A549 (cell line): Measurements from ENCODE around the gene MPP4. TPM values are rescaled to one million over a fixed set of nuclear protein-coding genes. Genes with fewer than 3 reads are reported as not detected.

Source experiments
- ATAC-seq, 2 experiments: fragments of 200-7000 bp in 1 of 2; fragments of >200 bp in 1 of 2; cut with Nextera tagmentation in 1 of 2; cut with Tn5 transposase in 1 of 2; 3 replicates each; pipeline versions ENCODE4 v1.8.0 to v1.9.1; 2018 to 2020; ENCODE audit warnings: mild to moderate bottlenecking in 1 of 2, moderate library complexity in 1 of 2
- CTCF ChIA-PET: fragments of 300-600 bp; sonication (Branson Sonifier 250); formaldehyde crosslinking; extraction: SDS; loops from one replicate; lab custom pipeline; 2021; ENCODE audit warnings: antibody characterized with exemption, inconsistent platforms; lab: Yijun Ruan, JAX
- POLR2A ChIA-PET: fragments of 350-600 bp; formaldehyde crosslinking; extraction: SDS; loops from one replicate; lab custom pipeline; 2021; ENCODE audit warnings: antibody characterized with exemption, inconsistent platforms; lab: Yijun Ruan, JAX
- DNase-seq, 2 experiments: peaks; one replicate each; pipeline versions ENCODE4 v3.0.0 to v3.0.0-alpha.2; 2011 to 2016; ENCODE audit warnings: low read depth in 1 of 2, low spot score in 1 of 2
- FAIRE-seq: peaks from 2 replicates; lab custom pipeline; 2011; peaks lifted over from hg19 to GRCh38; lab: Jason Lieb, UNC
- H3K27ac ChIP-seq, 2 experiments: fragments of >200 bp; sonication (Bioruptor Twin); formaldehyde crosslinking; 3 replicates each; pipeline ENCODE4 v1.5.1; 2016 to 2017
- H3K4me1 ChIP-seq: fragments of >200 bp; sonication (Bioruptor Twin); formaldehyde crosslinking; 3 replicates; pipeline ENCODE4 v1.6.1; 2016
- H3K4me2 ChIP-seq: fragments of >200 bp; sonication (Bioruptor Twin); formaldehyde crosslinking; 3 replicates; pipeline ENCODE4 v1.6.1; 2016
- H3K4me3 ChIP-seq: fragments of >200 bp; sonication (Bioruptor Twin); formaldehyde crosslinking; 3 replicates; pipeline ENCODE4 v1.5.1; 2016
- H3K9me3 ChIP-seq: fragments of >200 bp; sonication (Bioruptor Twin); formaldehyde crosslinking; 3 replicates; pipeline ENCODE4 v1.6.1; 2016
- ATOH8 ChIP-seq: fragments of 250-450 bp; sonication (Bioruptor Pico); IDR thresholded peaks from 2 replicates; pipeline ENCODE4 v1.5.0; 2020; ENCODE audit warnings: low read depth, mild to moderate bottlenecking, moderate library complexity
- CBX8 ChIP-seq: fragments of 200-600 bp; sonication (generic); IDR thresholded peaks from 2 replicates; pipeline ENCODE4 v1.6.1; 2016
- CEBPB ChIP-seq, 2 experiments: fragments of >200 bp in 1 of 2; sonication (Bioruptor Twin) in 1 of 2; formaldehyde crosslinking in 1 of 2; IDR thresholded peaks; 2 replicates each; pipeline ENCODE4 v1.6.1; 2012 to 2016
- CHD4 ChIP-seq: fragments of 200-600 bp; sonication (generic); IDR thresholded peaks from 2 replicates; pipeline ENCODE4 v1.6.1; 2016; ENCODE audit warnings: antibody characterized with exemption, mild to moderate bottlenecking, borderline replicate concordance
- EHMT2 ChIP-seq: fragments of 200-600 bp; sonication (generic); IDR thresholded peaks from 2 replicates; pipeline ENCODE4 v1.6.1; 2016; ENCODE audit warnings: antibody characterized with exemption, low read depth, mild to moderate bottlenecking, moderate library complexity
- EP300 ChIP-seq, 2 experiments: fragments of >200 bp; sonication (Bioruptor Twin); formaldehyde crosslinking; IDR thresholded peaks; 2 replicates in 1 of 2; 3 replicates in 1 of 2; pipeline ENCODE4 v1.6.1; 2016 to 2017
- FOSB ChIP-seq: fragments of 250-450 bp; sonication (Bioruptor Pico); IDR thresholded peaks from 2 replicates; pipeline ENCODE4 v1.5.0; 2020; ENCODE audit warnings: mild to moderate bottlenecking, moderate library complexity
- FOXS1 ChIP-seq: fragments of 250-450 bp; sonication (Bioruptor Pico); IDR thresholded peaks from 2 replicates; pipeline ENCODE4 v1.5.0; 2020; ENCODE audit warnings: mild to moderate bottlenecking, moderate library complexity
- GATA3 ChIP-seq: IDR thresholded peaks from 2 replicates; pipeline ENCODE4 v1.6.1; 2012; ENCODE audit warnings: borderline replicate concordance
- MAFK ChIP-seq: fragments of 450-650 bp; IDR thresholded peaks from 2 replicates; pipeline ENCODE4 v1.6.1; 2014; ENCODE audit not compliant: partially characterized antibody
- PHF8 ChIP-seq: fragments of 200-600 bp; sonication (generic); IDR thresholded peaks from 2 replicates; pipeline ENCODE4 v1.6.1; 2016; ENCODE audit warnings: low read depth, mild to moderate bottlenecking, antibody characterized with exemption, moderate library complexity, borderline replicate concordance
- RFX5 ChIP-seq: fragments of 450-650 bp; IDR thresholded peaks from 2 replicates; pipeline ENCODE4 v1.7.1; 2014; ENCODE audit warnings: antibody characterized with exemption, mild to moderate bottlenecking, moderate library complexity
- RNF2 ChIP-seq: fragments of 200-600 bp; sonication (generic); IDR thresholded peaks from 2 replicates; pipeline ENCODE4 v1.6.1; 2016; ENCODE audit warnings: low read depth, mild to moderate bottlenecking, antibody characterized with exemption, moderate library complexity, borderline replicate concordance
- SMC3 ChIP-seq: fragments of >200 bp; sonication (Bioruptor Twin); formaldehyde crosslinking; IDR thresholded peaks from 3 replicates; pipeline ENCODE4 v1.6.1; 2018; ENCODE audit warnings: inconsistent platforms
- SREBF2 ChIP-seq: fragments of 450-650 bp; IDR thresholded peaks from 2 replicates; pipeline ENCODE4 v1.6.1; 2014; ENCODE audit warnings: mild to moderate bottlenecking, moderate library complexity
- ZC3H11A ChIP-seq: fragments of 450-650 bp; IDR thresholded peaks from 2 replicates; pipeline ENCODE4 v1.6.1; 2014; ENCODE audit warnings: antibody characterized with exemption, mild to moderate bottlenecking
- WGBS: methylation state at CpG from one replicate; pipeline ENCODE4 v1.1.6; 2017; ENCODE audit errors: missing lambda C conversion rate; 5-methylcytosine and 5-hydroxymethylcytosine counted together
- polyA plus RNA-seq, 4 experiments: library from polyadenylated mRNA; depleted of rRNA in 3 of 4; stranded (reverse); fragments of >200 nt; fragmentation: RNase III in 1 of 4; extraction: RNeasy Plus Mini Kit Qiagen cat#74134 plus additional on column Dnase treatment in 1 of 4; gene quantifications; 2 replicates in 3 of 4; 3 replicates in 1 of 4; pipeline ENCODE4 v1.2.3, GENCODE V29; 2011 to 2017
- small RNA-seq, 6 experiments: library from RNA; depleted of rRNA; stranded (forward); fragments of <200 nt; gene quantifications; one replicate each; pipeline ENCODE3, GENCODE V24; 2012
- TF ChIP-seq, protein P1 (sequence below): fragments of >200 bp; sonication (Bioruptor Twin); formaldehyde crosslinking; IDR thresholded peaks from 3 replicates; pipeline ENCODE4 v1.5.1; 2016
- TF ChIP-seq, protein P2 (sequence below): IDR thresholded peaks from 2 replicates; pipeline ENCODE4 v1.6.1; 2012
- TF ChIP-seq, protein P3 (sequence below): fragments of >200 bp; sonication (Bioruptor Twin); formaldehyde crosslinking; IDR thresholded peaks from 2 replicates; pipeline ENCODE4 v1.6.1; 2016

Gene MPP4
- polyA plus RNA-seq, 2 of the 4 experiments (the other 2 are of a cell fraction): 0.06 to 0.19 TPM

GRCh38 chr2:201597397-201597796, 101.0 kb downstream of the MPP4 start:
- Histone ChIP-seq H3K9me3 (no peaks in the 10 kb centered on the region; the same call in 2 of the 3 replicates), H3K4me2 (no peak overlapping the region), H3K4me3 (no peak overlapping the region), H3K27ac (no peak overlapping the region), H3K4me1 (no peaks in the 10 kb centered on the region)
- ChIA-PET POLR2A (no interaction called here), CTCF (no interaction called here)
- ATAC-seq (no peak), FAIRE-seq (no peak), DNase-seq (no peak)
- TF ChIP-seq EP300 (IDR thresholded peaks at IDR 0.05): no peak
- no peak for TF ChIP-seq SMC3
- TF ChIP-seq CEBPB (IDR thresholded peaks at IDR 0.05): no peak
- TF ChIP-seq SREBF2: no peak
- no peak for TF ChIP-seq EHMT2
- no peak for TF ChIP-seq FOXS1 (CRISPR knock-in tag)
- no peak for TF ChIP-seq CBX8
- TF ChIP-seq, protein P1, sequence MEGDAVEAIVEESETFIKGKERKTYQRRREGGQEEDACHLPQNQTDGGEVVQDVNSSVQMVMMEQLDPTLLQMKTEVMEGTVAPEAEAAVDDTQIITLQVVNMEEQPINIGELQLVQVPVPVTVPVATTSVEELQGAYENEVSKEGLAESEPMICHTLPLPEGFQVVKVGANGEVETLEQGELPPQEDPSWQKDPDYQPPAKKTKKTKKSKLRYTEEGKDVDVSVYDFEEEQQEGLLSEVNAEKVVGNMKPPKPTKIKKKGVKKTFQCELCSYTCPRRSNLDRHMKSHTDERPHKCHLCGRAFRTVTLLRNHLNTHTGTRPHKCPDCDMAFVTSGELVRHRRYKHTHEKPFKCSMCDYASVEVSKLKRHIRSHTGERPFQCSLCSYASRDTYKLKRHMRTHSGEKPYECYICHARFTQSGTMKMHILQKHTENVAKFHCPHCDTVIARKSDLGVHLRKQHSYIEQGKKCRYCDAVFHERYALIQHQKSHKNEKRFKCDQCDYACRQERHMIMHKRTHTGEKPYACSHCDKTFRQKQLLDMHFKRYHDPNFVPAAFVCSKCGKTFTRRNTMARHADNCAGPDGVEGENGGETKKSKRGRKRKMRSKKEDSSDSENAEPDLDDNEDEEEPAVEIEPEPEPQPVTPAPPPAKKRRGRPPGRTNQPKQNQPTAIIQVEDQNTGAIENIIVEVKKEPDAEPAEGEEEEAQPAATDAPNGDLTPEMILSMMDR: no peak
- no peak for TF ChIP-seq FOSB (CRISPR knock-in tag)
- TF ChIP-seq, protein P2, sequence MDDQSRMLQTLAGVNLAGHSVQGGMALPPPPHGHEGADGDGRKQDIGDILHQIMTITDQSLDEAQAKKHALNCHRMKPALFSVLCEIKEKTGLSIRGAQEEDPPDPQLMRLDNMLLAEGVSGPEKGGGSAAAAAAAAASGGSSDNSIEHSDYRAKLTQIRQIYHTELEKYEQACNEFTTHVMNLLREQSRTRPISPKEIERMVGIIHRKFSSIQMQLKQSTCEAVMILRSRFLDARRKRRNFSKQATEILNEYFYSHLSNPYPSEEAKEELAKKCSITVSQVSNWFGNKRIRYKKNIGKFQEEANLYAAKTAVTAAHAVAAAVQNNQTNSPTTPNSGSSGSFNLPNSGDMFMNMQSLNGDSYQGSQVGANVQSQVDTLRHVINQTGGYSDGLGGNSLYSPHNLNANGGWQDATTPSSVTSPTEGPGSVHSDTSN: no peak
- TF ChIP-seq MAFK: no peak
- TF ChIP-seq RNF2: no peak
- no peak for TF ChIP-seq PHF8
- TF ChIP-seq RFX5: no peak
- TF ChIP-seq CHD4: no peak
- no peak for TF ChIP-seq ZC3H11A
- TF ChIP-seq, protein P3, sequence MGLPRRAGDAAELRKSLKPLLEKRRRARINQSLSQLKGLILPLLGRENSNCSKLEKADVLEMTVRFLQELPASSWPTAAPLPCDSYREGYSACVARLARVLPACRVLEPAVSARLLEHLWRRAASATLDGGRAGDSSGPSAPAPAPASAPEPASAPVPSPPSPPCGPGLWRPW: no peak
- no peak for TF ChIP-seq GATA3
- no peak for TF ChIP-seq ATOH8 (CRISPR knock-in tag)
- WGBS: 59% methylated on average over 8 of the region's 8 CpGs

Small RNAs within 50 kb of the gene (small RNA-seq; reads per million reads assigned to genes)
- gene RNU6-651P: 0 reads per million in 6 experiments

Other genes starting within 250 kb of the MPP4 start
- gene TRAK2, start 247.2 kb downstream of the MPP4 start, polyA plus RNA-seq (2011; rRNA removed): 22.4 and 23.2 TPM in 2 replicates
- 10.2 to 10.8 TPM (median 10.4 TPM) in 3 replicates for gene TRAK2, start 247.2 kb downstream of the MPP4 start, polyA plus RNA-seq (2017; fragmentation: RNase III; extraction: RNeasy Plus Mini Kit Qiagen cat#74134 plus additional on column Dnase treatment)
- 29.0 and 34.4 TPM in 2 replicates for gene STRADB, start 246.9 kb downstream of the MPP4 start, polyA plus RNA-seq (2011; rRNA removed)
- gene STRADB, start 246.9 kb downstream of the MPP4 start, polyA plus RNA-seq (2017; fragmentation: RNase III; extraction: RNeasy Plus Mini Kit Qiagen cat#74134 plus additional on column Dnase treatment): 24.0 to 27.4 TPM (median 25.6 TPM) in 3 replicates
- gene TMEM237, start 55.1 kb downstream of the MPP4 start, polyA plus RNA-seq (2011; rRNA removed): 34.8 and 37.1 TPM in 2 replicates
- gene TMEM237, start 55.1 kb downstream of the MPP4 start, polyA plus RNA-seq (2017; fragmentation: RNase III; extraction: RNeasy Plus Mini Kit Qiagen cat#74134 plus additional on column Dnase treatment): 15.7 to 20.1 TPM (median 19.6 TPM) in 3 replicates
- gene ALS2, start 82.3 kb upstream of the MPP4 start, polyA plus RNA-seq (2011; rRNA removed): 23.3 and 25.7 TPM in 2 replicates
- 14.3 to 18.2 TPM (median 18.1 TPM) in 3 replicates for gene ALS2, start 82.3 kb upstream of the MPP4 start, polyA plus RNA-seq (2017; fragmentation: RNase III; extraction: RNeasy Plus Mini Kit Qiagen cat#74134 plus additional on column Dnase treatment)
- not detected in 2 replicates for gene CDK15, start 107.9 kb upstream of the MPP4 start, polyA plus RNA-seq (2011; rRNA removed)
- gene CDK15, start 107.9 kb upstream of the MPP4 start, polyA plus RNA-seq (2017; fragmentation: RNase III; extraction: RNeasy Plus Mini Kit Qiagen cat#74134 plus additional on column Dnase treatment): not detected in 3 replicates